Measurements from ENCODE around the gene THOC1. TPM values are rescaled to one million over a fixed set of nuclear protein-coding genes. Genes with fewer than 3 reads are reported as not detected.

The THOC1 gene
- total and polyA plus RNA-seq, 8 donors, result 14.2 to 122 (median 30.6) TPM

- no peak for DNase-seq
- Histone ChIP-seq H3K27me3 (no peaks in the 10 kb centered on the region), H3K4me3 (no peak overlapping the region), H3K4me1 (peaks cover 0 to 12% (median 5%) of the 10 kb centered on the region in 4 donors), H3K9me3 (no peaks in the 10 kb centered on the region), H3K27ac (no peak overlapping the region), H3K36me3 (peaks cover 0 to 58% (median 37%) of the 10 kb centered on the region in 4 donors)
- 83 to 89% (median 86%) methylated on average over 5 of the region's 5 CpGs for WGBS, 5 donors
- intact Hi-C loops (cut with DNase I; ENCODE audit: low total_unique reads), result no loop called here
- no peak for TF ChIP-seq CTCF (IDR thresholded peaks at IDR 0.05)
- TF ChIP-seq POLR2A (IDR thresholded peaks at IDR 0.05), result no peak
- no peak for TF ChIP-seq POLR2AphosphoS5 (IDR thresholded peaks at IDR 0.05)
- TF ChIP-seq EP300 (IDR thresholded peaks at IDR 0.05), result no peak
Observed at GRCh38 chr18:179499-179898, 88.3 kb downstream of the THOC1 start.

DNA sequence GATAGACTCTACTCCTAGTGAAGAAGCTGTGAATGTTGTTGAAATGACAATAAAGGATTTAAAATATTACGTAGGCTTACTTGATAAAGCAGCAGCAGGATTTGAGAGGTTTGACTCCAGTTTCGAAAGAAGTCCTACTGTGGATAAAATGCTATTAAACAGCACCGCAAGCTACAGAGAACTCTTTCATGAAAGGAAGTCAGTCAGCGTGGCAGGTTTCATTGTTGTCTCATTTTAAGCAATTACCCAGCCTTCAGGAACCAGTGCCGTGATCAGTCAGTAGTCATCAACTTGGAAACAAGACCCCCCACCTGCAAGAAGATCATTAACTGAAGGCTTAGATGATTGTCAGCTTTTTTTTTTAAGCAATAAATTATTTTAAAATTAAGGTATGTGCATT is 95.5 kb downstream of the THOC1 start:
- WGBS, 5 donors, result 91 to 96% (median 95%) methylated on average over 5 of the region's 5 CpGs
- TF ChIP-seq CTCF (IDR thresholded peaks at IDR 0.05) (no peak), EP300 (IDR thresholded peaks at IDR 0.05) (no peak), POLR2AphosphoS5 (IDR thresholded peaks at IDR 0.05) (no peak), POLR2A (IDR thresholded peaks at IDR 0.05) (no peak)
- intact Hi-C loops (cut with DNase I; ENCODE audit: low total_unique reads), result no loop called here

More for the DNA sequence above, 95.5 kb downstream of the THOC1 start:
- no peak overlapping the region for H3K27ac ChIP-seq
- DNase-seq, result no peak
- H3K4me3 ChIP-seq, result no peak overlapping the region
- H3K4me1 ChIP-seq, result no peaks in the 10 kb centered on the region
- no peaks in the 10 kb centered on the region for H3K27me3 ChIP-seq
- H3K36me3 ChIP-seq, result peaks cover 10 to 73% (median 62%) of the 10 kb centered on the region in 4 donors
- H3K9me3 ChIP-seq, result no peaks in the 10 kb centered on the region

Other genes starting within 250 kb of the THOC1 start
- not detected for gene TUBB8B, start 218.4 kb downstream of the THOC1 start, total RNA-seq
- under 1 TPM in 1 of 3 donors, not detected in 2; 0.78 TPM for gene TUBB8B, start 218.4 kb downstream of the THOC1 start, polyA plus RNA-seq
- 10 to 100 TPM; 10.4 to 59.3 (median 22.2) TPM for gene USP14, start 109.5 kb downstream of the THOC1 start, total RNA-seq
- gene USP14, start 109.5 kb downstream of the THOC1 start, polyA plus RNA-seq, result 10 to 100 TPM; 11.8 to 16.0 (median 13.6) TPM
- gene COLEC12, start 232.7 kb upstream of the THOC1 start, total RNA-seq, result 10 to 100 TPM in 2 of 5 donors, 1 to 10 TPM in 3; 5.2 to 37.5 (median 8.0) TPM
- gene COLEC12, start 232.7 kb upstream of the THOC1 start, polyA plus RNA-seq, result 1 to 10 TPM; 1.7 to 2.1 (median 1.8) TPM